ENCODE results near the gene FLT3.

GRCh38 chr13:27982361-27982760 lies 118.0 kb downstream of the FLT3 start:
- TF ChIP-seq CTCF (IDR thresholded peaks at IDR 0.05) (no peak), POLR2A (IDR thresholded peaks at IDR 0.05; ENCODE audit: low read depth) (no peak)

Data from esophagus muscularis mucosa (tissue), 3 donors.